NCI-H2171 (cell line): ENCODE results near the gene ARMCX1.
A peak's percentile ranks its signal among the peaks of the same experiment; 100 is the strongest.
"Not testable (repeated sequence)": the region's sequence is repeated elsewhere in the genome, so short reads cannot be mapped to it uniquely, and the experiment has no call there.

Experiments
- DNase-seq: peaks from one replicate; lab custom pipeline; 2025; lab: John Stamatoyannopoulos, UW

The ARMCX1 gene

GRCh38 chrX:101550362-101550750 lies at the start of gene ARMCX1:
Gene ARMCX1, plus strand, starts transcription at chrX:101550547. Its CDS starts 2,384 bp downstream, at chrX:101552931.
- DNase-seq = no peak

DNA sequence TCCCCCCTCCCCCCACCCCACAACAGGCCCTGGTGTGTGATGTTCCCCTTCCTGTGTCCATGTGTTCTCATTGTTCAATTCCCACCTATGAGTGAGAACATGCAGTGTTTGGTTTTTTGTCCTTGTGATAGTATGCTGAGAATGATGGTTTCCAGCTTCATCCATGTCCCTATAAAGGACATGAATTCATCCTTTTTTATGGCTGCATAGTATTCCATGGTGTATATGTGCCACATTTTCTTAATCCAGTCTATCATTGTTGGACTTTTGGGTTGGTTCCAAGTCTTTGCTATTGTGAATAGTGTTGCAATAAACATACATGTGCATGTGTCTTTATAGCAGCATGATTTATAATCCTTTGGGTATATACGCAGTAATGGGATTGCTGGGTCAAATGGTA lies 47.4 kb upstream of the ARMCX1 start:
- not testable (repeated sequence) for DNase-seq

DNA sequence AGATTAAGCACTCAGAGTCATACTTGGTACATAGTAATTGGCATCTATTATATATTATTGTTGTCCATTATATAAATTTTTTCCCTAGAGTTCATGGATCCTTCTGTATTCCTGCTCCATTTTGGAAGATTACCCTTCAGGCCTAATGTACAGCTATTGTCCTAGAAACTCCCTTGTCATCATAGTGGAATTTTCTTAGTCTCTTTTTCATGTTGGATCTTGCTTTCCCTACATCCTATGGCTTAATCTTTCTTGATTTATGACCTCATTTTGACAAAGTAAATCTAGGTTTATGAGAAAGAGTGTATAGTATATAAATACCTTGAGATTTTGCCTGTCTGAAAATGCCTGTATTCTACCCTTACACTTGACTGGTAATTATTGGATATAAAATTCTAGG lies 43.0 kb upstream of the ARMCX1 start:
- no peak for DNase-seq

- no peak for DNase-seq
These were observed 42.4 kb upstream of the ARMCX1 start for GRCh38 chrX:101507986-101508385.

- DNase-seq = no peak
These were observed 19.4 kb upstream of the ARMCX1 start for GRCh38 chrX:101530944-101531343.

DNA sequence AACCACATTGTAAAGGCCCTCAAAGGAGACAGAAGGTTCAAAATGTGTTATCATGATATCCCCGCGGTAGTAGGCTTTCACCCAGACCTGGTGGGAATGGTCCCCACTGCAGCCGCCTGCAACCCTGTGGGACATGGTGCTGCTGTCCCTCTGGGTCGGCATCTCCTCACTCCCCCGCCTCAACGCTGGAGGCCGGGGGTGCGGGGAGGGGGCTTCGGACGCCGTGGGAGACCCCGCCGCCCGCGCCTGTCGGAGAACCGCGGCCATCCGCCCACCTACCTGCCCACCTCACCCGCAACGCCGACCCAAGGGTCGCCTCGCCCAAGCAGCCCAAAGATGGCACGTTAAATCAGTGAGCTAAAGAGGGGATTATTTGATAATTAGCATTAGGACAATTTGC lies 11.2 kb upstream of the ARMCX1 start:
- DNase-seq = no peak

GRCh38 chrX:101550751-101551379 lies 518 bp downstream of the ARMCX1 start:
- DNase-seq = no peak

- DNase-seq = no peak
These were observed 1.0 kb downstream of the ARMCX1 start for GRCh38 chrX:101551380-101551767.

- DNase-seq = no peak
These were observed 2.4 kb downstream of the ARMCX1 start for GRCh38 chrX:101552714-101553113.

DNA sequence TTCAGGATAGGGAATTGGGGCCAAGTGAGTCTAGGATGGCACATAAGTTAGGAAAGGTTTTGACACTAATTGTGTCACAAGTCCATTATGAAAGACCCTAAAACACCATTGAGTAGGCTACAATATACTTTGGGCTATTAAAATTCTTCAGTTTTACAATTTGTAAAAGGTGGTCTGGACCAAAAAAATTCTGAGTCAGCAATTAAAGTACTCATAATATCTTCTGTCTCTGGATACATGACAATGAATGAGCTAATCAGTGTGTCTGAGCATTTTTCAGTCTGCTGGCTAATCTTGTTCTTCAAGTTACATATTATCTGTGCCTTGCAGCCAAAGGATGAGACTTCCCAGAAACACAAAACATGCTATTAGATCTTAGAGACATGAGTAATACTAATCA lies 14.3 kb downstream of the ARMCX1 start:
- DNase-seq = no peak

- peak; percentile 3 for DNase-seq
These were observed 45.5 kb downstream of the ARMCX1 start for GRCh38 chrX:101595739-101596419.

- DNase-seq = not testable (repeated sequence)
These were observed 49.2 kb downstream of the ARMCX1 start for GRCh38 chrX:101599592-101599991.

DNA sequence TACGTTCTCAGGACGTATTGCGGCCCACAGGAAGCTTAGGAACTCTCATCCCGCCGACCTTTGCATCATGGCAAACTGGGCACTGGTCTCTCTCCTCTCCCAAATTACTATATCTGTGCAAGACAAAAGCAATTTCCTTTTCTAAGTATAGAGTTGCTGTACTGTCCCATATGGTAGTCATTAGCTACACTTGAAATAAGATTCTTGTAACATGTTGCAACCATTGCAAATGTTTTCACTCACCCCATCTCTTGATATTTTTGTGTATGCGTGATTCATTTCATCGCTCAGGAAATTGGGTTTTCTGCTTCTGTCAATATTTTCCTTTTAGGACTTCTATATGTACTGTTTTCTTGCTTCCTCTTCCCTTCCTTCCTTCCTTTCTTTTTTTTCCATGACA lies 51.7 kb downstream of the ARMCX1 start:
- no peak for DNase-seq
